GM13977 (cell line): ENCODE results near the gene BORCS8.

ENCODE experiments used
- DNase-seq: peaks from one replicate; pipeline ENCODE4 v3.0.0; 2012; ENCODE audit warnings: low spot score
- in situ Hi-C: fragments of 300-500 bp; cut with MboI; formaldehyde crosslinking; loops from one replicate; pipeline ENCODE4 v1.12.0; 2022; ENCODE audit warnings: low sequenced_read_pairs, low pct_unique_long_range_greater_than_20kb, mixed read lengths, inconsistent platforms; ENCODE audit not compliant: unreplicated experiment
- TF ChIP-seq, protein P1 (sequence below): IDR thresholded peaks from 2 replicates; pipeline ENCODE4 v1.5.1; 2012; ENCODE audit warnings: mild to moderate bottlenecking, control low read depth; ENCODE audit not compliant: insufficient read depth; ENCODE audit errors: extremely low read depth, missing control alignments

Gene BORCS8

GRCh38 chr19:19160461-19161035 lies 31.4 kb downstream of the BORCS8 start:
- in situ Hi-C loops: loop anchor here (25.0 kb wide), 1 partner anchor 327 kb away; no protein-coding TSS in a partner anchor
- TF ChIP-seq, protein P1, sequence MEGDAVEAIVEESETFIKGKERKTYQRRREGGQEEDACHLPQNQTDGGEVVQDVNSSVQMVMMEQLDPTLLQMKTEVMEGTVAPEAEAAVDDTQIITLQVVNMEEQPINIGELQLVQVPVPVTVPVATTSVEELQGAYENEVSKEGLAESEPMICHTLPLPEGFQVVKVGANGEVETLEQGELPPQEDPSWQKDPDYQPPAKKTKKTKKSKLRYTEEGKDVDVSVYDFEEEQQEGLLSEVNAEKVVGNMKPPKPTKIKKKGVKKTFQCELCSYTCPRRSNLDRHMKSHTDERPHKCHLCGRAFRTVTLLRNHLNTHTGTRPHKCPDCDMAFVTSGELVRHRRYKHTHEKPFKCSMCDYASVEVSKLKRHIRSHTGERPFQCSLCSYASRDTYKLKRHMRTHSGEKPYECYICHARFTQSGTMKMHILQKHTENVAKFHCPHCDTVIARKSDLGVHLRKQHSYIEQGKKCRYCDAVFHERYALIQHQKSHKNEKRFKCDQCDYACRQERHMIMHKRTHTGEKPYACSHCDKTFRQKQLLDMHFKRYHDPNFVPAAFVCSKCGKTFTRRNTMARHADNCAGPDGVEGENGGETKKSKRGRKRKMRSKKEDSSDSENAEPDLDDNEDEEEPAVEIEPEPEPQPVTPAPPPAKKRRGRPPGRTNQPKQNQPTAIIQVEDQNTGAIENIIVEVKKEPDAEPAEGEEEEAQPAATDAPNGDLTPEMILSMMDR: no peak
- peak; percentile 77 for DNase-seq

DNA sequence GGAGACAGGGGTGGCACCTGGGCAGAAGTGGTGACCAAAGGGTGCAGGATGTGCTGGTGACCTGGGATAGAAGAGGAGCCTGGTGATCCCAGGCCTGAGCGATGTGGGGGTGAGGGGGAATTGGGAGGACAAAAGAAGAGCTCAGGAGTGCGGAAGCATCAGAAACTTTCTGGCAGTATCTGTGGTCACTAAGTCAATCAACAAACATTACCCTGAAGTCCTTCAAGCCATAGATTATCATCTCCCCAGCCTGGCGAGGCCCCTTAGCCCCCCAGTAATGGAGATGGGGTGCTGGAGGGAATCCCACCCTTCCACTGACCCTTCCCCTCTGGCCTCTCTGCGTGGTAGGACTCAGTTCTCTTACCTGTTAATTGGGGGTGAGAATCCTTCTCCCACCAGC lies 32.4 kb downstream of the BORCS8 start:
- TF ChIP-seq, protein P1: no peak
- in situ Hi-C loops: loop anchor here (25.0 kb wide), 1 partner anchor 328 kb away; no protein-coding TSS in a partner anchor
- no peak for DNase-seq

GRCh38 chr19:19157808-19158207 lies 34.1 kb downstream of the BORCS8 start:
- DNase-seq: no peak
- in situ Hi-C loops: loop anchor here (25.0 kb wide), 1 partner anchor 329 kb away; no protein-coding TSS in a partner anchor
- TF ChIP-seq, protein P1: no peak

GRCh38 chr19:19155495-19156219 lies 36.3 kb downstream of the BORCS8 start:
- DNase-seq: peak; percentile 73
- TF ChIP-seq, protein P1: no peak

DNA sequence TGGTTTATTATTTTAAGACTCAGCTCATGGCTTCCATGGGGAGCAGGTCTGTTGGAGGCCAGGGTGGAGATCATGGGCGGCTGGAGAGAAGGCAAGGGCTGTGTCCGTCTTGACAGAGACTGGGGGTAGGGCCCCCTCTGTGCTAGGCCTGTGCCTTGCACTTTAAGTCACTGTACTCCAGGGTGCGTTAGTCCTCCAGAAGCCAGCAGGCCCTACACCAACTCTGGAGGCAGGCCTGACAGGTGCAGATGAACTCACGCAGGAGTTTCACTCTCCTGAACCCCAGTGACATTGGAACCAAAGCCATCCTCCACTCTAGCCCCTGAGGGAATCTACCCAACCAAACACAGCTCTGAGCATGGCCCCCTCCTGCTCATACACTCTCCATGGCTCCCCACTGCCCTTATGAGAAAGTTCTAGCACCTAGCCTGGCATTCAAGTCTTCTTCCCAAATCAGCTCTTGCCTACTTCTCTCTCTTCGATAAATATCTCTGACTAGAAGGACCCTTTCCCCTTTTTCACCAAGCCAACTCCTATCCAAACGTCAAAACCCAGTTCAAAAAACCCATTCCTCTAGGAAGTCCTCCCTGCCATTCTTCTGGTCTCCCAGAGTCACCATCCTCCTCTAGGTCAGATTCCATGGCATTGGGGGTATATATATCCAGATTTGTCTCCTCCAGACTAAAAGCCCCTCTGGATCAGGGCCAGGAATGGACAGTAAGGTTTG lies 37.0 kb downstream of the BORCS8 start:
- in situ Hi-C loops: loop anchor here (25.0 kb wide), 1 partner anchor 332 kb away; no protein-coding TSS in a partner anchor
- DNase-seq: no peak
- TF ChIP-seq, protein P1: peak; percentile 51

More at GRCh38 chr19:19155495-19156219, 36.3 kb downstream of the BORCS8 start:
- in situ Hi-C loops: loop anchor here (25.0 kb wide), 1 partner anchor 332 kb away; no protein-coding TSS in a partner anchor

- TF ChIP-seq, protein P1: no peak
- no peak for DNase-seq
- in situ Hi-C loops: loop anchor here (25.0 kb wide), 1 partner anchor 334 kb away; no protein-coding TSS in a partner anchor
Observed at GRCh38 chr19:19152668-19153384, 39.1 kb downstream of the BORCS8 start.
